HG02798 (cell line): ENCODE measurements around the gene SPAG17.
A peak's percentile ranks its signal among the peaks of the same experiment; 100 is the strongest.

Experiments
- ATAC-seq: cut with Tn5 transposase; IDR thresholded peaks from one replicate; pipeline ENCODE4 v1.9.1; 2021; ENCODE audit warnings: mild to moderate bottlenecking; ENCODE audit not compliant: unreplicated experiment, poor library complexity

Gene SPAG17

GRCh38 chr1:118008011-118008410 is 177.0 kb downstream of the SPAG17 start:
- no peak for ATAC-seq

- no peak for ATAC-seq
Observed at GRCh38 chr1:118007391-118007790, 177.6 kb downstream of the SPAG17 start.

GRCh38 chr1:118004312-118004711 is 180.7 kb downstream of the SPAG17 start:
- no peak for ATAC-seq

GRCh38 chr1:117985973-117986372 is 199.1 kb downstream of the SPAG17 start:
- ATAC-seq, result no peak

DNA sequence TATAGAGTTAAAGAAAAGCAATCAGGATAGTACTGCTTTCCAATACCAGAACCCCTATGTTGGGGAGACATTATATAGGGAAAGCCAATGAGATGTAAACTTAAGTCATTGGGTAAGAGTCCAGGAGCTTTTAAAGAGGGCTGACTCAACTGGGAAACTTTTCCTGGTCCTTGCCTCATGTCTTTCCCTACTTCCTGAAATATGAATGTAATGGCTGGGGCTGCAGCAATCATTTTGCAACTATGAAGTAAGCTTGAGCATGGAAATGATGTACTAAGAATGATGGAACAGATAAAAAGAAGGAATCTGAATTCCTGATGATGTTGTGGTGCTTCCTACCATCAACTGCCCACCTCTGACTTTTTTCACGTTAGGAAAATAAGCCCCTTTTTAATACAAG is 199.8 kb downstream of the SPAG17 start:
- no peak for ATAC-seq

DNA sequence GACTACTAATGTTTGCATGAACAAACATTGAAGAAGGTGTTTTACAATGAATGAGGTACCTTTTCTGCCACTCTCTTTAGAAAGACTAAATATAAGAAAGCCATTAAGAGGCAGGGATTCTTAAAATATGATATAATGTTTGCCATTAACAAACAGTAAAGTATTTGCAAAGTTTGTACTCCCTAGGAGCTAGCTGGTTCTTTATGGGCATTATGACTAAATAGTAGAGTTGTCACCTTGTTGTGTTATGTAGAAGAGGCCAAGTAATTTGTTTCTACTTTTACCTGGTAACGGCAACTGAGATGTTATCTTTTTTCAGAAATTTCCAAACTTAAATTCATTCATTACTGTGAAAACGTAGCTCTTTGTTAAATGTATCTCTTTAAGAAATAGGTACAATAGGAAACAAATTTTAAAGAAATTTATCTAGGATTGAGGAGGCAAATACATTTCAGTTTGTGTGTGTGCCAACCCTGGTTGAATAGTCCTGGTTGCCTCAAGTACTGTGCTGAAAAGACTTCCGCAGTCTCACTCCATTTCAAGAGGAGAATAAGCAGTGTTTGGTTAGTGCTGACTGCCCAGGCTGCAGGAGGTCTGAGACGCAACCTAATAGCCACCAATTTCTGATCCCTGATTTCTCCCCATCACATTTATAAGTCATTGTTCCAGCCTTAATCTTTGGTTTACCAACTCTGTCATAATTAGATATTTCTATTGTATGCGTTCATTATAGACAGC is 203.4 kb downstream of the SPAG17 start:
- ATAC-seq, result no peak

- ATAC-seq, result no peak
Observed at GRCh38 chr1:117976381-117976780, 208.6 kb downstream of the SPAG17 start.

- ATAC-seq, result no peak
Observed at GRCh38 chr1:117971777-117972176, 213.3 kb downstream of the SPAG17 start.

DNA sequence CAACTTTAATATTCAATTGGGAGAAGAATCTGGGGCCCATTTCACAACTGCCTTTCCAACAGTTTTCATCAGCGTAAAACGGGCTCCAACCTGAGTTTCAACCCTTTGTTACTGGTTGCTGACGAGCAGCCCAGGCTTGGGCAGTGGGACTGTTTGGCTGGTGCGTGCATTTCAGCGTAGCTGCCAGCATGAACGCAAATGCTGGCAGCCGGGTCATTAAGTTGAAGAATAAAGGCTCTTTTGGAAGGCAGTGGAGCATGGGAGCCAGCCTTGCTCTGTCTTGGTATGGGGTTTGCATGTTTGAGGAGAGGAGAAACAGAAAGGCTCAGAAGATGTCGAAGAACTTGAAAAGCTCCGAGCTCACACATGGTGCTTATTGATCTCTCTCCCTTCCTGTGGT is 214.8 kb downstream of the SPAG17 start:
- ATAC-seq, result no peak

GRCh38 chr1:117967881-117968280 is 217.1 kb downstream of the SPAG17 start:
- no peak for ATAC-seq

GRCh38 chr1:117967477-117967876 is 217.6 kb downstream of the SPAG17 start:
- ATAC-seq, result no peak

DNA sequence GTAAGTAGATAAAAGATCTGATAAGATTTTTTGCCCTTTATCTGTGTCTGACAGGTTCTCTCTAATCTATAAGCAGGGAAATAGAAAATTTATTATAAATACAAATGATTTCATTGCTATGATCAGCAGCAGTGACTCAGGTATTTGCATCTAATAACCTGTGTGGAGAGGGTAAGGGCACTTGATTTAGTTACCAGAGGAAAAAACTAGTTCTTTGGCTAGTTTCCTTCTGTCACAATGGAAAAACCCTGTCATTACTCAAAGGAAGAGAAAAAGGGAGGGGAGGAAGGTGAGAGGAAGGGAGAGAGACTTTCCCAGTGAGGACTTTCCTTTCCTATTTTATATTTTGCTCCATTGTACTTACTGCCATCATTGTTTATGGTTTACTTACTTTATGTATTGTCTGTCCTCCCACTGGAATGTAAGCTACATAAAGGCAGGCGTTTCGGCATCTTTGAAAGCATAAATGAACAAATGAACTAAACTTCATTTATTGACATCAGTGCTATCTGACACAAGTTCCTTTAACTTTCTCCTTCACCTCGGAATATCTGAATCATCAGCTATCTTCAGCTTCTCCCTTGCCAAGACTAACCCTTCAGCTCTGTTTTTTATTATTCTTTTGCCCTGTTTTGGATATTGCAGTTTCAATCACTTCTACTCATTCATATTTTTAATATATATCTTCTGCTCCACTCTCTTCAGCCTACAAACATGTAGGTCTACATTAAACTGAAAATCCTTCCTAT is 220.6 kb downstream of the SPAG17 start:
- ATAC-seq, result no peak

DNA sequence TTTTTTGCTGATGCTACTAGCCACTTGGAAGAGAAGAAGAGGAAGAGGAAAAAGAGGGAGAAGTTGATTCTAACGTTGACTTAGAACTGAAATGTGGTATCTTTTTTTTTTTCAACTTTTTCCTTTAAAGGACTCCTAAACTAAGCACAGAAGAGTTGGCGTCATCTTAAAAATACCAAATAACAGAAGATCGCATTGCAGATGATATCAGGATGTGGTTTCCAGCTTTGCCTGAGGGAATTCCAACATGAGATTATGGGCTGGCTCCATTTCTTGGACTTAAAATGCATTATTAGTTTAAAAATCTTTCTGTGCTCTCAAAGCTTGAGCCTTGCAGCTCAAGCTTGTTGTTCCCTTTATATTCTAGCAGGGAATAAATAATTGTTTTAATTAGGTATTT is 225.7 kb downstream of the SPAG17 start:
- ATAC-seq, result no peak

GRCh38 chr1:117952386-117952785 is 232.6 kb downstream of the SPAG17 start:
- no peak for ATAC-seq

GRCh38 chr1:117942293-117942692 is 242.7 kb downstream of the SPAG17 start:
- ATAC-seq, result no peak

DNA sequence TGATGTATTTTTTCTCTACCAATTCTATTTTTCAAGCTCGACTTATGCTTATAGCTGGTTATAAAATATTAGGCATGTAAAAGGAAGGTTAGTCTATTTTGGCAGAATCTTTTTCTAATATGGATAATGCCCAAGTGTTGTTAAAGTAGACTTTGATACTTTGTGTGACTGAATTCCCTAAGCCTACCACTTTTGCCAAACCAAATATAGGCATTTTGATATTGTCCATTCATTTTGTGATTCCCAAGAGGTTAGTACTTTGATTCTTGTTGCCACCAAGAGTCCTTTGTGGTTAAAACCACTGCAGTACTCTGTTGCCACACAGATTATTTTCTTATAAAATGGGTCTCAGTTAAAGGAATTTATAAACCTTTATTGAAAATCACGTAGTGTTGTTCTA is 251.3 kb downstream of the SPAG17 start:
- no peak for ATAC-seq

GRCh38 chr1:117932576-117932975 is 252.5 kb downstream of the SPAG17 start:
- ATAC-seq, result no peak

GRCh38 chr1:117930484-117930883 is 254.5 kb downstream of the SPAG17 start:
- no peak for ATAC-seq

GRCh38 chr1:117930173-117930447 is 254.9 kb downstream of the SPAG17 start:
- no peak for ATAC-seq

DNA sequence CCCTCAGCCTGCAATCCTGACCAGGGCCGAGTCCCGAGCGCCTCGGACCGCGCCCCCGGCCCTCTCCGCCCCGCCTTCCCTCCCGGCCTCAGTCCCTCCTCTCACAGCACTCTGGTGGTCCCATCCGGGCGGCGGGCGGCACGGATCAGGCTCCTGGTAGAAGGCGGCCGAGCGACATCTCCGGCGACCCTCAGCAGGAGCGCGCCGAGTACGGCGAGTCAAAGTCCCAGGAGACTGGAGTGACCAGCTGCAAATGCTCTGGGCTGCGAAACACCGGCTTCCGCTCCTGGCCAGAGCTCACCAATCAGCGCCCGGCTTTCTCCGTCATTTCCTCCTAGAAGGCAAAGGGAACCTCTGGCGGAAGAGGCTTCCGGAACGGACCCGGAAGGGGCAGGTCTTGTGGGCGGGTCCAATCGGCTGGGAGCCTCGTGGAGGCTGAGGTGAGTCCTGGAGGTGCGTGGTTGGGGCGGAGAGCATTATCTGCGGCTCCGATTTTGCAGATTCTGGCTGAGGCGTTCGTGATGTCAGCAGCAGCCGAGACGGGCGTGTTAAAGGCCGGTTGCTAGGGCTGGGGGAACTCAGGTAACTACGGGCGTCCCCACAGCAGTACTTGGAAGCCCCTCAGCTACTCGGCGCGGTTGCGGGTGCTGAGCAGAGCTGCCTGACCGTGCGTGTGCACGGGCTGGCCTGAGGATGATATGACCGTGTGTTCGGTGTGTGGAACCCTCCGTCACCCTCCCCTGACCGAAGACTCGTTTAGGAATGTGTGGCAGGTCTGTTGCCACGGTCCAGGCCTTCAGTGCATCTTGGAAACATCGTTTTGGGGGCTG is 255.5 kb downstream of the SPAG17 start, which contains the start of the genes GDAP2 and WDR3:
Gene GDAP2 (minus strand): TSS at position 279 of the 830 bp plus-strand sequence. CDS start 9,264 bp downstream, outside the sequence.
Gene WDR3 (plus strand): TSS at position 397 of the 830 bp plus-strand sequence. CDS start 3,581 bp downstream, outside the sequence.
- ATAC-seq, result peak; percentile 97

- ATAC-seq, result peak; percentile 40
Observed at GRCh38 chr1:117928881-117929342, 256.1 kb downstream of the SPAG17 start.
